ENCODE results near the gene TRIM33. TPM values are rescaled to one million over a fixed set of nuclear protein-coding genes. Genes with fewer than 3 reads are reported as not detected.

Gene TRIM33
- total and polyA plus RNA-seq, 2 of the 8 experiments (the other 6 are each of a cell fraction or from before 2014, with no cell fraction given), result 17.1 to 52.3 TPM

DNA sequence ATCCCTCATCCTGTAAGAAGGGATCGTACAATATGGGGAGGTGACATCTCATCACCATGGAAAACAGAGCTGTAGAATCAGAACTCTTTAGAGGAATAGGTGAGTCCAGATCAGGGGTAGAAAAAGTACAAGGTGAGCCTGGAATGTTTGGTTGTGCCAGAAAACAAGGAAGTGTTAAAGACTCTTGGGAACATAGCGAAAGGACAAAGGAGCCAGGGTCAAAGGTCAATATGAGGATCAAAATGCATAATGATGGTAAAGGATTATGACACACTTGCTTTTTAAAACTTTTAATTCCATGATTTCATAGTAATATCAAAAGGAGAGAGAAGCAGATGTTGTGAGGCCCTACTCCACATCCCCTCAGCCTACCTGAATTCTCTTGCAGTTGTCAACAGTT is 19.2 kb upstream of the TRIM33 start:
- H3K18ac ChIP-seq (ENCODE audit: extremely low read depth, low read length), result no peak overlapping the region
- H2BK12ac ChIP-seq (ENCODE audit: low read depth, low read length), result no peak overlapping the region
- no peak overlapping the region for H2BK20ac ChIP-seq (ENCODE audit: low read length)
- no peak overlapping the region for H3K9ac ChIP-seq (replicated peaks in 1 of 4; ENCODE audit: extremely low read depth in 1 of 4, low read depth in 3 of 4, low read length in 3 of 4)
- H3K79me2 ChIP-seq (ENCODE audit: control insufficient read depth in 1 of 2, insufficient read depth in 2 of 2, low read length in 2 of 2), result no peaks in the 10 kb centered on the region
- H2BK15ac ChIP-seq (ENCODE audit: low read length), result no peak overlapping the region
- 91% methylated on average over 2 of the region's 2 CpGs; no CpG with 5 or more reads in 1 of the 2 experiments for WGBS, 2 experiments (ENCODE audit: extremely low coverage in 1 of 2, insufficient coverage in 1 of 2, insufficient read length in 1 of 2, insufficient replicate concordance in 2 of 2, low coverage in 1 of 2, low lambda C conversion rate in 2 of 2, missing lambda C conversion rate in 1 of 2)
- H4K5ac ChIP-seq (ENCODE audit: insufficient read length, low read depth, low read length), result no peak overlapping the region
- no peaks in the 10 kb centered on the region for H3K79me1 ChIP-seq (ENCODE audit: low read depth, low read length)
- no peak overlapping the region for H3K4me3 ChIP-seq (ENCODE audit: extremely low read depth in 1 of 4, insufficient read depth in 2 of 4, low read depth in 3 of 4, low read length in 4 of 4)
- H2BK120ac ChIP-seq (replicated peaks; ENCODE audit: low read depth, low read length), result no peak overlapping the region
- H4K8ac ChIP-seq (ENCODE audit: extremely low read depth, insufficient read depth, low read length), result no peak overlapping the region
- no peak overlapping the region for H2AK5ac ChIP-seq (ENCODE audit: low read depth, low read length)
- POLR2A ChIA-PET (ENCODE audit: partially characterized antibody), result no interaction called here
- no peaks in the 10 kb centered on the region for H3K4me1 ChIP-seq (replicated peaks in 1 of 4; ENCODE audit: control insufficient read depth in 3 of 4, insufficient read depth in 4 of 4, low read length in 3 of 4)
- H3K4ac ChIP-seq (replicated peaks; ENCODE audit: insufficient read length, low read depth, low read length), result no peak overlapping the region
- no peak overlapping the region for H3K14ac ChIP-seq (ENCODE audit: insufficient read length)
- FAIRE-seq (no peak), DNase-seq (ENCODE audit: low read depth in 1 of 2, low spot score in 2 of 2) (no peak)
- H3K27ac ChIP-seq (ENCODE audit: low read depth, low read length), result no peak overlapping the region
- H4K91ac ChIP-seq (replicated peaks; ENCODE audit: insufficient read length, low read length), result no peak overlapping the region
- no peak overlapping the region for H3K4me2 ChIP-seq (ENCODE audit: insufficient read depth in 1 of 2, low read depth in 2 of 2, low read length in 2 of 2)
- no peaks in the 10 kb centered on the region for H4K20me1 ChIP-seq (replicated peaks in 1 of 2; ENCODE audit: control insufficient read depth in 1 of 2, insufficient read depth in 2 of 2, low read length in 2 of 2)
- H3K56ac ChIP-seq (replicated peaks; ENCODE audit: insufficient read length, low read depth, low read length), result no peak overlapping the region
- H2BK5ac ChIP-seq (ENCODE audit: low read depth, low read length), result no peak overlapping the region
- no peaks in the 10 kb centered on the region for H3K9me3 ChIP-seq (ENCODE audit: insufficient read depth in 2 of 2, low read depth in 1 of 2, low read length in 1 of 2)
- 0 out of 2 replicates have a peak overlapping the region, but pooled peaks have one; percentile 13 for H2AFZ ChIP-seq (ENCODE audit: low read length)
- H3K27me3 ChIP-seq (replicated peaks in 1 of 4; ENCODE audit: control insufficient read depth in 3 of 4, extremely low read depth in 1 of 4, insufficient read depth in 3 of 4, low read length in 3 of 4), result no peaks in the 10 kb centered on the region
- no peaks in the 10 kb centered on the region for H3K23me2 ChIP-seq (ENCODE audit: low read depth, low read length)
- CTCF ChIA-PET (ENCODE audit: partially characterized antibody), result no interaction called here
- H3K23ac ChIP-seq (ENCODE audit: insufficient read length), result no peak overlapping the region
- H3K36me3 ChIP-seq (ENCODE audit: control insufficient read depth in 2 of 4, insufficient read depth in 4 of 4, low read length in 3 of 4), result no peaks in the 10 kb centered on the region
- TF ChIP-seq POLR2A (IDR thresholded peaks at IDR 0.05; ENCODE audit: control extremely low read depth in 1 of 2, low read depth in 2 of 2, low read length in 2 of 2) (no peak), SIX5 (IDR thresholded peaks at IDR 0.05; ENCODE audit: low read depth, low read length) (no peak), ZNF274 (IDR thresholded peaks at IDR 0.05; ENCODE audit: borderline replicate concordance, extremely low read depth, low read length) (no peak), PHF8 (conservative IDR thresholded peaks at IDR 0.05; ENCODE audit: low read depth, low read length) (no peak), POLR2AphosphoS5 (IDR thresholded peaks at IDR 0.05; ENCODE audit: low read depth, low read length) (no peak), TAF7 (optimal IDR thresholded peaks at IDR 0.05; ENCODE audit: borderline replicate concordance, low read depth, low read length) (no peak), CBX5 (IDR thresholded peaks at IDR 0.05; ENCODE audit: low read depth, low read length) (no peak), POU5F1 (IDR thresholded peaks at IDR 0.05; ENCODE audit: low read depth, low read length) (no peak), EP300 (IDR thresholded peaks at IDR 0.05; ENCODE audit: borderline replicate concordance in 1 of 2, low read depth in 2 of 2, low read length in 2 of 2) (no peak), KDM1A (IDR thresholded peaks at IDR 0.05; ENCODE audit: borderline replicate concordance, low read length) (no peak), CEBPB (IDR thresholded peaks at IDR 0.05; ENCODE audit: low read depth, low read length) (no peak), EGR1 (IDR thresholded peaks at IDR 0.05; ENCODE audit: borderline replicate concordance, low read depth, low read length) (no peak), NANOG (IDR thresholded peaks at IDR 0.05; ENCODE audit: insufficient read depth, low read depth, low read length, poor library complexity, severe bottlenecking) (no peak)
- TF ChIP-seq, protein P1, sequence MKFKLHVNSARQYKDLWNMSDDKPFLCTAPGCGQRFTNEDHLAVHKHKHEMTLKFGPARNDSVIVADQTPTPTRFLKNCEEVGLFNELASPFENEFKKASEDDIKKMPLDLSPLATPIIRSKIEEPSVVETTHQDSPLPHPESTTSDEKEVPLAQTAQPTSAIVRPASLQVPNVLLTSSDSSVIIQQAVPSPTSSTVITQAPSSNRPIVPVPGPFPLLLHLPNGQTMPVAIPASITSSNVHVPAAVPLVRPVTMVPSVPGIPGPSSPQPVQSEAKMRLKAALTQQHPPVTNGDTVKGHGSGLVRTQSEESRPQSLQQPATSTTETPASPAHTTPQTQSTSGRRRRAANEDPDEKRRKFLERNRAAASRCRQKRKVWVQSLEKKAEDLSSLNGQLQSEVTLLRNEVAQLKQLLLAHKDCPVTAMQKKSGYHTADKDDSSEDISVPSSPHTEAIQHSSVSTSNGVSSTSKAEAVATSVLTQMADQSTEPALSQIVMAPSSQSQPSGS (IDR thresholded peaks at IDR 0.05; ENCODE audit: low read length), result no peak
